NT2/D1 (cell line): ENCODE measurements around the gene BSN.

Experiments used
- DNase-seq: peaks from one replicate; pipeline ENCODE4 v3.0.0-alpha.2; 2011; ENCODE audit warnings: low read depth, low spot score
- H3K27me3 ChIP-seq: 2 replicates; pipeline ENCODE4 v1.6.0; 2011; ENCODE audit warnings: mild to moderate bottlenecking; ENCODE audit not compliant: insufficient read length, insufficient read depth
- H3K36me3 ChIP-seq: 2 replicates; pipeline ENCODE4 v1.6.1; 2011; ENCODE audit warnings: mild to moderate bottlenecking, low read length, mixed read lengths; ENCODE audit not compliant: insufficient read depth, insufficient read length
- H3K4me1 ChIP-seq: 2 replicates; pipeline ENCODE4 v1.5.1; 2011; ENCODE audit not compliant: insufficient read depth, insufficient read length
- H3K4me3 ChIP-seq: 2 replicates; pipeline ENCODE4 v1.5.1; 2011; ENCODE audit warnings: low read depth; ENCODE audit not compliant: insufficient read length
- H3K9ac ChIP-seq: 2 replicates; pipeline ENCODE4 v1.6.0; 2011; ENCODE audit warnings: low read depth; ENCODE audit not compliant: insufficient read length
- H3K9me3 ChIP-seq: 2 replicates; pipeline ENCODE4 v1.5.1; 2011; ENCODE audit warnings: mild to moderate bottlenecking, low read length; ENCODE audit not compliant: insufficient read depth
- SUZ12 ChIP-seq: IDR thresholded peaks from 2 replicates; pipeline ENCODE4 v1.6.1; 2011; ENCODE audit not compliant: insufficient read length, insufficient read depth; ENCODE audit errors: extremely low read depth
- YY1 ChIP-seq: IDR thresholded peaks from 2 replicates; pipeline ENCODE4 v1.6.1; 2011; ENCODE audit not compliant: insufficient read length, insufficient read depth
- ZNF274 ChIP-seq: IDR thresholded peaks from 2 replicates; pipeline ENCODE4 v1.6.1; 2011; ENCODE audit warnings: mild to moderate bottlenecking, low read depth, low read length

BSN gene

DNA sequence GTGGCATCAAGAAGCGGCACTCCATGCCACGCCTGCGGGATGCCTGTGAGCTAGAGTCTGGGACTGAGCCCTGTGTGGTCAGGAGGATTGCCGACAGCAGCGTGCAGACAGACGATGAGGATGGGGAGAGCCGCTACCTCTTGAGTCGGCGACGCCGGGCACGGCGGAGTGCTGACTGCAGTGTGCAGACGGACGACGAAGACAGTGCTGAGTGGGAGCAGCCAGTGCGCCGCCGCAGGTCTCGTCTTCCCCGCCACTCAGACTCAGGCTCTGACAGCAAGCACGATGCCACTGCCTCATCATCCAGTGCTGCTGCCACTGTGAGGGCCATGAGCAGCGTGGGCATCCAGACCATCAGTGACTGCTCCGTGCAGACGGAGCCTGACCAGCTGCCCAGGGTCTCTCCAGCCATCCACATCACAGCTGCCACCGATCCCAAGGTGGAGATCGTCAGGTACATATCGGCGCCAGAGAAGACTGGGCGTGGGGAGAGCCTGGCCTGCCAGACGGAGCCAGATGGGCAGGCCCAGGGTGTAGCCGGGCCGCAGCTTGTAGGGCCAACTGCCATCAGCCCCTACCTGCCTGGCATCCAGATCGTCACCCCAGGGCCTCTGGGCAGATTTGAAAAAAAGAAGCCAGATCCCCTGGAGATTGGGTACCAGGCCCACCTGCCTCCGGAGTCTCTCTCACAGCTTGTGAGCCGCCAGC, 103.1 kb downstream of the BSN start:
- H3K9me3 ChIP-seq: no peaks in the 10 kb centered on the region
- H3K4me1 ChIP-seq: peaks cover 4% of the 10 kb centered on the region
- TF ChIP-seq YY1: no peak
- H3K27me3 ChIP-seq: no peaks in the 10 kb centered on the region
- no peak overlapping the region for H3K9ac ChIP-seq
- no peak overlapping the region for H3K4me3 ChIP-seq
- no peaks in the 10 kb centered on the region for H3K36me3 ChIP-seq
- no peak for DNase-seq

DNA sequence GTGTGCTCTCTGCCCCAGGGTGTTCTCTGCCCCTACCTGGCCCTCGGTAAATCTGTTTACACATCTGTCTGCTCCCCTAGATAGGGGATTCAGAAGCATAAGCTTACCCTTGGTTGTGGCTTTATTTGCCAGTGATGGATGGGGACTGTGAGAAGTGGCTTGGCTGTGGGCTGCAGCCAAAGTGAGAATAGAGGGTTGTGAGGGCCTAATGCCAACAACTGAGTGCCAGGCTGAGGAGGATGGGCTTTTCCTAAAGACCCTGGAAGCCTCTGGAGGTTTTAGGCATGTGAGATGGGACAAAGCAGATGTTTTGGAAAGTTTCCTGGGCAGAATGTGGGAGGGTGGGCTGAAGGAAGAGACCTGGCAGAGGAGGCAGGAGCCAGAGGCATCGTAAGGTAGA, 104.4 kb downstream of the BSN start:
- Histone ChIP-seq H3K9ac (no peak overlapping the region), H3K36me3 (no peaks in the 10 kb centered on the region), H3K9me3 (no peaks in the 10 kb centered on the region), H3K27me3 (no peaks in the 10 kb centered on the region), H3K4me3 (no peak overlapping the region), H3K4me1 (peaks cover 9% of the 10 kb centered on the region)
- DNase-seq: no peak
- TF ChIP-seq YY1: no peak
- TF ChIP-seq ZNF274: no peak
- no peak for TF ChIP-seq SUZ12

- Histone ChIP-seq H3K9ac (no peak overlapping the region), H3K4me3 (no peak overlapping the region), H3K36me3 (no peaks in the 10 kb centered on the region), H3K4me1 (peaks cover 18% of the 10 kb centered on the region), H3K27me3 (no peaks in the 10 kb centered on the region), H3K9me3 (no peaks in the 10 kb centered on the region)
- DNase-seq: no peak
- TF ChIP-seq SUZ12 (no peak), YY1 (no peak), ZNF274 (no peak)
Observed at GRCh38 chr3:49659756-49660155, 105.5 kb downstream of the BSN start.

DNA sequence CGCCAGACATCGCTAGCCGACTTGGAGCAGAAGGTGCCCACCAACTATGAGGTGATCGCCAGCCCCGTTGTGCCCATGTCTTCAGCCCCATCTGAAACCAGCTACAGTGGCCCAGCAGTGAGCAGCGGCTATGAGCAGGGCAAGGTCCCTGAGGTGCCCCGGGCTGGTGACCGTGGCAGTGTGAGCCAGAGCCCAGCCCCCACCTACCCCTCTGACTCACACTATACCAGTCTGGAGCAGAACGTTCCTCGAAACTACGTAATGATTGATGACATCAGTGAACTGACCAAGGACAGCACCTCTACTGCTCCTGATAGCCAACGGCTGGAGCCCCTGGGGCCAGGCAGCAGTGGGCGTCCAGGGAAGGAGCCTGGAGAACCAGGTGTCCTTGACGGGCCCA, 107.0 kb downstream of the BSN start:
- no peaks in the 10 kb centered on the region for H3K9me3 ChIP-seq

GRCh38 chr3:49662021-49662420, 107.7 kb downstream of the BSN start:
- Histone ChIP-seq H3K27me3 (no peaks in the 10 kb centered on the region), H3K4me1 (peaks cover 19% of the 10 kb centered on the region), H3K9ac (no peak overlapping the region), H3K36me3 (no peaks in the 10 kb centered on the region), H3K9me3 (no peaks in the 10 kb centered on the region), H3K4me3 (no peak overlapping the region)
- TF ChIP-seq YY1: no peak
- no peak for TF ChIP-seq SUZ12
- TF ChIP-seq ZNF274: no peak
- no peak for DNase-seq

More for the DNA sequence above, 107.0 kb downstream of the BSN start:
- TF ChIP-seq SUZ12 (no peak), ZNF274 (no peak), YY1 (no peak)
- no peak for DNase-seq
- Histone ChIP-seq H3K4me3 (no peak overlapping the region), H3K36me3 (no peaks in the 10 kb centered on the region), H3K27me3 (no peaks in the 10 kb centered on the region), H3K9ac (no peak overlapping the region), H3K4me1 (peaks cover 23% of the 10 kb centered on the region)

DNA sequence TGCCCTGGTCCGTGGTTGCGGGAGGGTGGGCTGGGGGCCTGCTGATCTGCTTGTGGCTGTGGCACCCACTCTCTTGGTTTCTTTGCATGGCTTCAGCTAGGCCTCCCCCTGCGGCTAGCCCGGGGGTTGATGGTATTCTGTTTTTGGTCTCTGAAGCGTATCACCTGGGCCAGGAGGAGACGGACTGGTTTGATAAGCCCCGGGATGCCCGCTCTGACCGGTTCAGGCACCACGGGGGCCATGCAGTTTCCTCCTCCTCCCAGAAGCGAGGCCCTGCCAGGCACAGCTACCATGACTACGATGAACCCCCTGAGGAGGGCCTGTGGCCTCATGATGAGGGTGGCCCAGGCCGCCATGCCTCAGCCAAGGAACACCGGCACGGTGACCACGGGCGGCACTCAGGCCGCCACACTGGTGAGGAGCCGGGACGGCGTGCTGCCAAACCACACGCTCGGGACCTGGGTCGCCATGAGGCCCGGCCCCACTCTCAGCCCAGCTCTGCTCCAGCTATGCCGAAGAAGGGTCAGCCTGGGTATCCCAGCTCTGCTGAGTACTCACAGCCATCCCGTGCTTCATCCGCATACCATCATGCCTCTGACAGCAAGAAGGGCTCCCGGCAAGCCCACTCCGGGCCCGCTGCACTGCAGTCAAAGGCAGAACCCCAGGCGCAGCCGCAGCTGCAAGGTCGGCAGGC, 108.6 kb downstream of the BSN start:
- Histone ChIP-seq H3K4me1 (peaks cover 22% of the 10 kb centered on the region), H3K36me3 (no peaks in the 10 kb centered on the region), H3K4me3 (no peak overlapping the region), H3K9me3 (no peaks in the 10 kb centered on the region), H3K27me3 (no peaks in the 10 kb centered on the region), H3K9ac (no peak overlapping the region)
- DNase-seq: no peak
- no peak for TF ChIP-seq YY1

- Histone ChIP-seq H3K9ac (no peak overlapping the region), H3K4me3 (no peak overlapping the region), H3K27me3 (no peaks in the 10 kb centered on the region), H3K36me3 (no peaks in the 10 kb centered on the region), H3K9me3 (no peaks in the 10 kb centered on the region), H3K4me1 (peaks cover 25% of the 10 kb centered on the region)
- DNase-seq: no peak
- TF ChIP-seq ZNF274 (no peak), SUZ12 (no peak), YY1 (no peak)
Observed at GRCh38 chr3:49663831-49664230, 109.6 kb downstream of the BSN start.
